IPS-20b (cell line): ENCODE results near the gene RYR3.

Experiments
- H3K27ac ChIP-seq: one replicate; pipeline ENCODE4 v1.5.1; 2013; ENCODE audit warnings: low read length
- H3K27me3 ChIP-seq: 2 replicates; pipeline ENCODE4 v1.6.1; 2013; ENCODE audit warnings: mild to moderate bottlenecking, low read length, inconsistent platforms; ENCODE audit not compliant: insufficient read depth
- H3K36me3 ChIP-seq: 2 replicates; pipeline ENCODE4 v1.6.1; 2013; ENCODE audit warnings: low read depth, mild to moderate bottlenecking, inconsistent platforms, low read length, moderate library complexity; ENCODE audit not compliant: insufficient read depth
- H3K4me1 ChIP-seq: 2 replicates; pipeline ENCODE4 v1.6.1; 2013; ENCODE audit warnings: mild to moderate bottlenecking, control low read depth, inconsistent platforms, low read length, moderate library complexity; ENCODE audit not compliant: insufficient read depth
- H3K4me3 ChIP-seq: 2 replicates; pipeline ENCODE4 v1.5.1; 2013; ENCODE audit warnings: mild to moderate bottlenecking, low read length, inconsistent platforms
- H3K9ac ChIP-seq: 2 replicates; pipeline ENCODE4 v1.6.1; 2013; ENCODE audit warnings: low read depth, mild to moderate bottlenecking, inconsistent platforms, low read length, moderate library complexity
- H3K9me3 ChIP-seq: 2 replicates; pipeline ENCODE4 v1.6.1; 2013; ENCODE audit warnings: mild to moderate bottlenecking, low read depth, low read length, inconsistent platforms; ENCODE audit not compliant: insufficient read depth

The RYR3 gene

DNA sequence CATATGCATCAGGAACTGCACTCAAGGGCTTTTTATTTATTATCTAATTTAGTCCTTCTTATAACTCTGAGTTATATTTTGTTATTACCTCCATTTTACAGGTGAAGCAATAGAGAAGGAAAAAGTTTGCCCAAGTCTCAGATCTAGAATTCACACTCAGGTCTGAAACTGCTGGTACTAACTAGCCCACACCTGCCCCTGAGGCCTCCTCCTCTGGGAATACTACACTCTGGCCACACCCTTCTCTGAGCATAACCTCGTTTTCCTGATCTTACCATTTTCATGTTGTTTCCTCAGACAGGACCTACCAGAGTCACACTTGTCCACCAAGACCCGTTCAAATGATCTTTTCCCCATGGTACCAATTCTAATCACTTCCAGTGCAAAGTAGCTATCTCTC, 563.4 kb downstream of the RYR3 start:
- H3K9ac ChIP-seq: no peak overlapping the region
- peaks cover 4% of the 10 kb centered on the region; the same call in 1 of the 2 replicates for H3K4me1 ChIP-seq
- no peaks in the 10 kb centered on the region for H3K36me3 ChIP-seq
- no peaks in the 10 kb centered on the region for H3K27me3 ChIP-seq
- no peak overlapping the region for H3K27ac ChIP-seq
- no peak overlapping the region for H3K4me3 ChIP-seq
- H3K9me3 ChIP-seq: no peaks in the 10 kb centered on the region

DNA sequence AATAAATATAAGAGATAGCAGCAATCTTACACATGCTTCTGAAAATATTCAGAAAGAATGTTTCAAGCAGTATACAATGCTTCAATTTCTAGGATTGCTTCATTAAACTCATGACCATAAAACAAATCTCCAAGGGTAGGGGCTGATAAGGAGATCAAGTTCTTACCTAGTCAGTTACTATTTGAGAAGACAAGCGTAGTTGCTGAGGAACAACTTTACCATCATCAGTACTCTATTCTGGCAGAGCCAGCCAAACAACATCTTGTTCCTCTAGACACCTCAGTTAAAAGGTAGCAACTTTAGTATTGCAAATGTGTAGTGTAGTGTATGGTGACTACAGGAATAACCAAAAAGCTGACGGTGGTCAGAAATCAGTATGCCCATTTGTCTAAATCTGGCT, 572.2 kb downstream of the RYR3 start:
- H3K9me3 ChIP-seq: no peaks in the 10 kb centered on the region
- no peak overlapping the region for H3K27ac ChIP-seq
- H3K36me3 ChIP-seq: no peaks in the 10 kb centered on the region
- no peak overlapping the region for H3K9ac ChIP-seq
- H3K4me1 ChIP-seq: no peaks in the 10 kb centered on the region
- no peak overlapping the region for H3K4me3 ChIP-seq
- no peaks in the 10 kb centered on the region for H3K27me3 ChIP-seq

DNA sequence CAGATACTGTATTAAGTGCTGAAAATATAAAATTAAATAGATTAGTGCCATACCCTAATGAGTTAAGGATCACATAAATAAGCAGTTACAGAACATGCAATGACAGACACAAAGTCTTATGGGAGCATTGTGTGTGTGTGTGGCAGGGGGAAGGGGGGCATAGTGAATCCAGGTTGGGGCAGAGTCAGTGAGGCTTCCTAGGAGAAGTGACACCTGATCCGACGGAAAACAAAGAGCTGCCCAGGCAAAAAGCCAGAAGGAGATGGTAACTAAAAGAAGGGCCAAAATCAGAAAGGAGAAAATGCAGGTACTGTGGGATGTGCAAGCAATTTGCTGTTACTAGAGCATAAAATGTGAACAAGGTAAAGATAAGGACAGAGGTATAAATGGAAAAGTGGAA, 577.4 kb downstream of the RYR3 start:
- H3K9me3 ChIP-seq: no peaks in the 10 kb centered on the region
- H3K36me3 ChIP-seq: no peaks in the 10 kb centered on the region
- H3K27ac ChIP-seq: no peak overlapping the region
- H3K27me3 ChIP-seq: no peaks in the 10 kb centered on the region
- no peak overlapping the region for H3K9ac ChIP-seq
- H3K4me1 ChIP-seq: no peaks in the 10 kb centered on the region
- H3K4me3 ChIP-seq: no peak overlapping the region

DNA sequence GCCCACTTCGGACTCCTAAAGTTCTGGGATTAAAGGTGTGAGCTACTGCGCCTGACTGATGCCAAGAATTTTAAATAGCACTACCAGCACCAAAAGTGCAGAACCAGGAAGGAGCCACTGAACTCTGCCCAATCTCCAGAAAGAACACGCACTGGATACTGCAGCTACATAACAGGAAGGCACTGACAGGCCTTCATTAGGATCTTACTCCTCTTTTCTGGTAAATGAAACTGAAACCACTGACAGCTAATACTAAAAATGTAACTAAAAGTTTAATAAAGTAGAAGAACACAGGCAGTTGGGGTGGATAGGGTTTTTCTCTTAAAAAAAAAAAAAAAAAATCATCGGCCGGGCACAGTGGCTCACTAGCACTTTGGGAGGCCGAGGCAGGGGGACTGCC, 583.4 kb downstream of the RYR3 start:
- Histone ChIP-seq H3K9ac (no peak overlapping the region), H3K9me3 (no peaks in the 10 kb centered on the region), H3K36me3 (no peaks in the 10 kb centered on the region), H3K27me3 (no peaks in the 10 kb centered on the region), H3K4me1 (no peaks in the 10 kb centered on the region), H3K27ac (no peak overlapping the region), H3K4me3 (no peak overlapping the region)

- no peak overlapping the region for H3K9ac ChIP-seq
- no peaks in the 10 kb centered on the region for H3K36me3 ChIP-seq
- H3K27me3 ChIP-seq: no peaks in the 10 kb centered on the region
- 0 out of 2 replicates have a peak, but pooled peaks cover 4% of the 10 kb centered on the region for H3K4me1 ChIP-seq
- H3K27ac ChIP-seq: no peak overlapping the region
- H3K9me3 ChIP-seq: no peaks in the 10 kb centered on the region
- no peak overlapping the region for H3K4me3 ChIP-seq
Observed at GRCh38 chr15:33902043-33902442, 591.3 kb downstream of the RYR3 start.

GRCh38 chr15:33903661-33904060, 592.9 kb downstream of the RYR3 start:
- Histone ChIP-seq H3K4me3 (no peak overlapping the region), H3K27ac (no peak overlapping the region), H3K9ac (no peak overlapping the region), H3K36me3 (no peaks in the 10 kb centered on the region), H3K27me3 (no peaks in the 10 kb centered on the region), H3K9me3 (no peaks in the 10 kb centered on the region), H3K4me1 (peaks cover 6% of the 10 kb centered on the region; the same call in 1 of the 2 replicates)

GRCh38 chr15:33907326-33907725, 596.6 kb downstream of the RYR3 start:
- H3K9me3 ChIP-seq: no peaks in the 10 kb centered on the region
- H3K4me1 ChIP-seq: peaks cover 8% of the 10 kb centered on the region; the same call in 1 of the 2 replicates
- H3K27me3 ChIP-seq: no peaks in the 10 kb centered on the region
- H3K36me3 ChIP-seq: no peaks in the 10 kb centered on the region
- no peak overlapping the region for H3K9ac ChIP-seq
- no peak overlapping the region for H3K27ac ChIP-seq
- H3K4me3 ChIP-seq: no peak overlapping the region

DNA sequence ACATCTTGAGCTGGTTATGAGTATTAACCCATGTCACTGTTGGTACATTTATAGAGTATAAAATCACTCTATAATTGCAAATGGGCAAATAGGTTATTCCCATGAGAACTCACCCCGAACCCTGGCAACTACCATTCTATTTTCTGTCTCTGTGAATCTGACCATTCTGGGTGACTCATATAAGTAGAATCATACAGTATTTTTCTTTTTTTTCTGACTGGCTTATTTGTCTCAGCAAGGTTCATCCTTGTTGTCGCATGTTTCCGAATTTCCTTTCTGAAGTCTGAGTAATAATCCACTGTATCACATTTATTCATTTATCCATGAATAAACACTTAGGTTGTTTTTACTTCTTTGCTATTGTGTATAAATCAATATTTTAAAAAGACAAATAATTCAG, 597.6 kb downstream of the RYR3 start:
- Histone ChIP-seq H3K27ac (no peak overlapping the region), H3K4me1 (peaks cover 7% of the 10 kb centered on the region; the same call in 1 of the 2 replicates), H3K36me3 (no peaks in the 10 kb centered on the region), H3K9ac (no peak overlapping the region), H3K27me3 (no peaks in the 10 kb centered on the region), H3K4me3 (no peak overlapping the region), H3K9me3 (no peaks in the 10 kb centered on the region)

GRCh38 chr15:33910741-33911140, 600.0 kb downstream of the RYR3 start:
- no peaks in the 10 kb centered on the region for H3K36me3 ChIP-seq
- peaks cover 11% of the 10 kb centered on the region for H3K4me1 ChIP-seq
- H3K27ac ChIP-seq: no peak overlapping the region
- no peaks in the 10 kb centered on the region for H3K9me3 ChIP-seq
- H3K4me3 ChIP-seq: no peak overlapping the region
- no peak overlapping the region for H3K9ac ChIP-seq
- H3K27me3 ChIP-seq: no peaks in the 10 kb centered on the region

- Histone ChIP-seq H3K4me3 (no peak overlapping the region), H3K9ac (no peak overlapping the region), H3K9me3 (no peaks in the 10 kb centered on the region), H3K27ac (no peak overlapping the region), H3K4me1 (peaks cover 11% of the 10 kb centered on the region), H3K27me3 (no peaks in the 10 kb centered on the region), H3K36me3 (no peaks in the 10 kb centered on the region)
Observed at GRCh38 chr15:33912326-33912725, 601.6 kb downstream of the RYR3 start.

GRCh38 chr15:33913459-33913858, 602.7 kb downstream of the RYR3 start:
- no peaks in the 10 kb centered on the region for H3K36me3 ChIP-seq
- no peaks in the 10 kb centered on the region for H3K27me3 ChIP-seq
- H3K9me3 ChIP-seq: no peaks in the 10 kb centered on the region
- H3K9ac ChIP-seq: no peak overlapping the region
- H3K4me1 ChIP-seq: peaks cover 11% of the 10 kb centered on the region
- H3K27ac ChIP-seq: no peak overlapping the region
- H3K4me3 ChIP-seq: no peak overlapping the region
